Activated naive CD4-positive, alpha-beta T cell treated with anti-CD3 and anti-CD28 coated beads, Interleukin-2, amount 10 ng/mL, durations not matched to agents 7 days and 5 days (primary cell): Measurements from ENCODE around the gene CCDC85B.

Source experiments
- CTCF ChIA-PET: fragments of 350-600 bp; sonication (Branson Sonifier 250); formaldehyde crosslinking; loops from one replicate; lab custom pipeline; 2021; ENCODE audit warnings: antibody characterized with exemption; lab: Charles Lee
- DNase-seq: peaks from one replicate; pipeline ENCODE4 v3.0.0-alpha.2; 2020
- H3K27ac Mint-ChIP-seq: one replicate; pipeline ENCODE4 v1.8.0; 2021; ENCODE audit warnings: mild to moderate bottlenecking, moderate library complexity, mixed read lengths
- H3K27me3 Mint-ChIP-seq: one replicate; pipeline ENCODE4 v1.8.0; 2021; ENCODE audit warnings: mild to moderate bottlenecking, mixed read lengths
- H3K36me3 Mint-ChIP-seq: one replicate; pipeline ENCODE4 v1.8.0; 2021; ENCODE audit warnings: mixed read lengths
- H3K4me1 Mint-ChIP-seq: one replicate; pipeline ENCODE4 v1.8.0; 2021; ENCODE audit warnings: mixed read lengths
- H3K4me3 Mint-ChIP-seq: one replicate; pipeline ENCODE4 v1.8.0; 2021; ENCODE audit warnings: mild to moderate bottlenecking, moderate library complexity, mixed read lengths
- H3K9me3 Mint-ChIP-seq: one replicate; pipeline ENCODE4 v1.8.0; 2021; ENCODE audit warnings: mixed read lengths

CCDC85B gene

DNA sequence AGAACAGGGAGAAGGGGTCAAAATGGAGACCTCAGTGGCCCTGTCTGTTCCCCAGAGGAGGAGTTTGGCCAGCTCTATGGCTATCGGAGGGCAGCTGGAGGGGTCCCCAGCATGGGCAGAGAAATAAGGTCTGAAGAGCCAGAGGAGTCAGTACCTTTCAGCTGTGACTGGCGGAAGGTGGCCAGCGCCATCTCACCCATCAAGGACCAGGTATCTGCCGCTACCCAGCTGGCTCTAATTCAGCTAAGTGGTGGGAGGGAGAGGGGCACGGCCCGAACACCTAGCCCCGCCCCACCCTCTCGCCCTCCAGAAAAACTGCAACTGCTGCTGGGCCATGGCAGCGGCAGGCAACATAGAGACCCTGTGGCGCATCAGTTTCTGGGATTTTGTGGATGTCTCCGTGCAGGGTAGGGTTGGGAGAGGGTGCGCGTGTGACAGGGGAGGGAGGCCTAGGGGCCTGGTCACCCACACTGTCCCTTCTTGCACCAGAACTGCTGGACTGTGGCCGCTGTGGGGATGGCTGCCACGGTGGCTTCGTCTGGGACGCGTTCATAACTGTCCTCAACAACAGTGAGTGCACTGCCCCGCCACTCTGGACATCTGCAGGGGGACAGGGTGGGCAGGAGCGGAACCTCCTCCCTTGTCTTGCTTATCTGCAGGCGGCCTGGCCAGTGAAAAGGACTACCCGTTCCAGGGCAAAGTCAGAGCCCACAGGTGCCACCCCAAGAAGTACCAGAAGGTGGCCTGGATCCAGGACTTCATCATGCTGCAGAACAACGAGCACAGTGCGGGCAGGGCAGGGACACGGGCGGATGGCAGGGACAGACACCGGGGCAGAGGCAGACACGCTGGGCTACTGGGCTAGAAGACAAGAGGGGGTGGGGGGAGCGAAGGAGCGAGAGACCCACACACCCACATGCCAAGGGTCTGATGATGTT lies 8.1 kb upstream of the CCDC85B start:
- CTCF ChIA-PET: interaction anchor here (1.4 to 10.9 kb wide), 6 partner anchors 8 to 106 kb away, joined by 4 to 142 read pairs (median 57); partner anchors contain the start of genes CCDC85B, CFL1, FOSL1 and MUS81
- Mint-ChIP-seq H3K9me3 (no peaks in the 10 kb centered on the region), H3K4me3 (no peak overlapping the region), H3K27me3 (no peaks in the 10 kb centered on the region), H3K36me3 (peaks cover 31% of the 10 kb centered on the region), H3K27ac (peak overlapping the region; percentile 16), H3K4me1 (peaks cover 68% of the 10 kb centered on the region)
- no peak for DNase-seq

DNA sequence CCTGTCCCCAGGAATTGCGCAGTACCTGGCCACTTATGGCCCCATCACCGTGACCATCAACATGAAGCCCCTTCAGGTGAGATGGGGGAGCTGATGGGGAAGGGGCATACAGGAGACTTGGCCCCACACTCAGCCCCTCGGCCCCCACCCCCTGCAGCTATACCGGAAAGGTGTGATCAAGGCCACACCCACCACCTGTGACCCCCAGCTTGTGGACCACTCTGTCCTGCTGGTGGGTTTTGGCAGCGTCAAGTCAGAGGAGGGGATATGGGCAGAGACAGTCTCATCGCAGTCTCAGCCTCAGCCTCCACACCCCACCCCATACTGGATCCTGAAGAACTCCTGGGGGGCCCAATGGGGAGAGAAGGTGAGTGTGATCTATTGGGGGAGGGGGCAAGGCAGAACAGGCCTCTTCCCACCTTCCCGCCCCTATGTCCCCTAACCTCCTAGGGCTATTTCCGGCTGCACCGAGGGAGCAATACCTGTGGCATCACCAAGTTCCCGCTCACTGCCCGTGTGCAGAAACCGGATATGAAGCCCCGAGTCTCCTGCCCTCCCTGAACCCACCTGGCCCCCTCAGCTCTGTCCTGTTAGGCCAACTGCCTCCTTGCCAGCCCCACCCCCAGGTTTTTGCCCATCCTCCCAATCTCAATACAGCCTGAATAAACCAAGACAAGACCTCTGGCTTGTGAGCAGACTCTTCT lies 7.3 kb upstream of the CCDC85B start:
- no peak overlapping the region for H3K4me3 Mint-ChIP-seq
- CTCF ChIA-PET: interaction anchor here (0.7 to 10.9 kb wide), 13 partner anchors 9 to 171 kb away, joined by 3 to 142 read pairs (median 14); partner anchors contain the start of genes CFL1, FOSL1, KAT5 and MUS81

DNA sequence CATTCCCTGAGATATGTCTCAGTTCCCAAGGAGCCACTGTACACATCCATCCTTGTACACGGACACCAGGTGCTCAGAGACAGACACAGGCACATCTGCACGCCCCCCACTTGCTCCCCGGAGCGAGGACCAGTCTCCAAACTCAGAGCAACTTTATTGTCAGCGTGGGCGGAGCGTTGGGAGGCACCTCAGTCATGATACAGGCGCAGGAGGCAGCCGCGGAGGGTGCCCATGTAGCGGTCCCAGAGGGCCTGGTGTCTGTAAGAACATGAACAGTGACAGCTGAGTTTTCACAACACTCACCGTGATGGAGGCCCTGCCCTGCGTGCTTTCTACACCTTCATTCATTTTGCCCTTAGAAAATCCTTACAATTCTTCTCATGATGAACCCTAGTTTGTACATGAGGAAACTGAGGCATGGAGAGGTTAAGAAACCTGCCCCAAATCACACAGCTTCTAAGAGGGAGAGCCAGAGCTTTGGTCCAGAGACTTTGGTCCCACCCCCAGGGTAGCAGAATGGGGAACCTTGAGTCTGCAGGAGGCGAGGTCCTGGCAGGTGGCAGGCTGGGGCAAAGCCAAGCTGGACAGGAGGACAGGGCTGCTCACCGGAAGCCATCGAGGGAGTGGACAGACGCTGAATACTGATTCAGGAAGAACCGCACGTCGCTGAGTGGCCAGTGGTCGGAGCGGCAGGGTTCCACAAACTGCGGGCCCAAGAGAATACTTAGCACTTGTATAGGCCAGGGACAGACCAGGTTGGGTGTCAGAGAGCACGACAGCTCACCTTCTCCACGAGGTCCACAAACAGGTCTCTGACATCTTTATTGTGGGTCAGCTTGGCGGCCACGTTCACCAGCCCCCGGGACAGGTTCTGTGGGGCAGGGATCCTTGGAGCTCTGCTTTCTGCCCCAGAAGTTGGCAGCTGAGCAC lies 6.4 kb upstream of the CCDC85B start:
- no peaks in the 10 kb centered on the region for H3K9me3 Mint-ChIP-seq
- no peak for DNase-seq
- peaks cover 35% of the 10 kb centered on the region for H3K36me3 Mint-ChIP-seq
- CTCF ChIA-PET: interaction anchor here (0.6 to 10.9 kb wide), 34 partner anchors 10 to 172 kb away, joined by 3 to 142 read pairs (median 6); partner anchors contain the start of genes C11orf68, CATSPER1, CFL1 and FOSL1
- no peaks in the 10 kb centered on the region for H3K27me3 Mint-ChIP-seq
- peaks cover 71% of the 10 kb centered on the region for H3K4me1 Mint-ChIP-seq
- H3K4me3 Mint-ChIP-seq: no peak overlapping the region
- H3K27ac Mint-ChIP-seq: peak overlapping the region; percentile 58

More for the DNA sequence above, 7.3 kb upstream of the CCDC85B start:
- H3K4me1 Mint-ChIP-seq: peaks cover 70% of the 10 kb centered on the region
- H3K27me3 Mint-ChIP-seq: no peaks in the 10 kb centered on the region
- no peak overlapping the region for H3K27ac Mint-ChIP-seq
- H3K9me3 Mint-ChIP-seq: no peaks in the 10 kb centered on the region
- H3K36me3 Mint-ChIP-seq: peaks cover 34% of the 10 kb centered on the region
- DNase-seq: no peak

DNA sequence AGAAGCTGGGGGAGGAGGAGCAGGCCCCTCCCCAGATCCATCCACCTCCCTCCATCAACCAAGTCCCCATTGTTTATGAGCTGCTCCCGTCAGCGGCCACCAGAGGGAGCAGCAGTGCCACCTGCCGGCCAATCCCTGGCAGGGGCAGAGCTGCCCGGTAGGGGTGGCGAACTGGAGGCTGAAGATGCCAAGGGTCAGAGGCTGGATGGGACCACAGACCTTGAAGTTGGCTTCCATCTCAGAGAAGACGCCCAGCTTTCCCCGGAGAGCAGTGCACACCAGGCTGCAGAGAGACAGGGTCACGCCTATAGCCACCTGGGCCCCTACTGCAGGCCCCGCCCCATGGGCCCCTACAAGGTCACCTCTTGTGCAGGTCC lies 5.8 kb upstream of the CCDC85B start:
- peak; percentile 88 for DNase-seq
- peak overlapping the region; percentile 58 for H3K27ac Mint-ChIP-seq
- no peak overlapping the region for H3K4me3 Mint-ChIP-seq
- no peaks in the 10 kb centered on the region for H3K9me3 Mint-ChIP-seq
- H3K36me3 Mint-ChIP-seq: peaks cover 35% of the 10 kb centered on the region
- peaks cover 71% of the 10 kb centered on the region for H3K4me1 Mint-ChIP-seq
- no peaks in the 10 kb centered on the region for H3K27me3 Mint-ChIP-seq
- CTCF ChIA-PET: interaction anchor here (0.6 to 10.9 kb wide), 35 partner anchors 8 to 173 kb away, joined by 3 to 142 read pairs (median 7); partner anchors contain the start of genes C11orf68, CATSPER1, CFL1 and FOSL1

DNA sequence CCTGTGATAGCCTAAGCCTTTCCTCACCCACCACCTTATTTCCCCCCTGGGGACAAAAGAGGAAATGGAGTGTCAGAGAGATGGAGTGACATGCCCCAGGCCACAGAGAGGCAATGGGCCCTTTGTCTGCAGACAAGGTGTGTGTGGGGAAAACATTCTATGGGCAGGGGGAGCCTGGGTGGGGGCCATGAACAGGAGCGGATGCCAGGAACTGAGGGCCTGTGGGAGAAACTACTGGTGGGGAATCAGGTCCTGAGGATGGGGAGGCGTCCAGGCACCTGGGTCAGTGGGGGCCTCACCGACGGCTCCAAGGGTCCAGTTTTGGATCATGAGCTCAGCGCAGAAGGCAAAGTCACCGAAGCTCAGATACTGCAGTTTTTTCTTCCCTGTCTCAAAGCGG lies 5.2 kb upstream of the CCDC85B start:
- no peak for DNase-seq
- peaks cover 35% of the 10 kb centered on the region for H3K36me3 Mint-ChIP-seq
- H3K4me1 Mint-ChIP-seq: peaks cover 72% of the 10 kb centered on the region
- CTCF ChIA-PET: interaction anchor here (0.8 to 10.9 kb wide), 33 partner anchors 8 to 173 kb away, joined by 3 to 142 read pairs (median 7); partner anchors contain the start of genes BANF1, C11orf68, CATSPER1 and CFL1
- H3K27me3 Mint-ChIP-seq: no peaks in the 10 kb centered on the region
- H3K4me3 Mint-ChIP-seq: no peak overlapping the region
- no peaks in the 10 kb centered on the region for H3K9me3 Mint-ChIP-seq
- H3K27ac Mint-ChIP-seq: peak overlapping the region; percentile 58

DNA sequence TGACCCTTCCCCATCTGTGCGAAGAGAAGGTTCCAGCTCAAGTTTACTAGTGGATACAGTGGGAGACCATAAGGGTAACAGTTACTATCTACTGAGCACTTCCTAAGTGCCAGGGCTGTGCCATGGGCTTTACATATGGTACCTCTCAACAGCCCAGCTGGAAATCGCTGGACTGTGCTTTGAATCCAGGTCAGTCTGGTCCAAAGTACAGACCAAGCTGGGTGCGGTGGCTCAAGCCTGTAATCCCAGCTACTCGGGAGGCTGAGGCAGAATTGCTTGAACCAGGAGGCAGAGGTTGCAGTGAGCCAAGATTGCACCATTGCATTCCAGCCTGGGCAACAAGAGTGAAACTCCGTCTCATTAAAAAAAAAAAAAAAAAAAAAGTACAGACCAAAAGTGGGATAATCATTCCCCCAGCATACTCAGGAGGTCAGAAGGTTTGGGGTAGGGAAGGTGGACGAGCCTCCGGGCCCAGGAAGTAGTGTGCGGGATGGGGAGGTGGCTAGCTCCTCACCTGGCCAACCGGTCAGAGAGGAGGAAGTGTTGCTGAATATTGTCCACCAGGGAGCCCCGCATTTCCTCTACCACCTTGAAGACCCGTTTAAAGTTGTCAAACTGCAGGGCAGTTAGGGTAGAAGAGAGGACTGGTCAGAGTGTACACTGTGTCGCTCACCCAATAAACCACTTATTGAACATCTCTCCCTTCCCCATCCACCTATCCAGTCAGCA lies 4.5 kb upstream of the CCDC85B start:
- Mint-ChIP-seq H3K4me3 (peak overlapping the region; percentile 96), H3K36me3 (peaks cover 35% of the 10 kb centered on the region), H3K27me3 (no peaks in the 10 kb centered on the region), H3K9me3 (no peaks in the 10 kb centered on the region), H3K4me1 (peaks cover 66% of the 10 kb centered on the region), H3K27ac (no peak overlapping the region)
- DNase-seq: no peak
- CTCF ChIA-PET: interaction anchor here (0.8 to 10.9 kb wide), 22 partner anchors 8 to 174 kb away, joined by 3 to 142 read pairs (median 10); partner anchors contain the start of genes BANF1, CATSPER1, CFL1 and EIF1AD

DNA sequence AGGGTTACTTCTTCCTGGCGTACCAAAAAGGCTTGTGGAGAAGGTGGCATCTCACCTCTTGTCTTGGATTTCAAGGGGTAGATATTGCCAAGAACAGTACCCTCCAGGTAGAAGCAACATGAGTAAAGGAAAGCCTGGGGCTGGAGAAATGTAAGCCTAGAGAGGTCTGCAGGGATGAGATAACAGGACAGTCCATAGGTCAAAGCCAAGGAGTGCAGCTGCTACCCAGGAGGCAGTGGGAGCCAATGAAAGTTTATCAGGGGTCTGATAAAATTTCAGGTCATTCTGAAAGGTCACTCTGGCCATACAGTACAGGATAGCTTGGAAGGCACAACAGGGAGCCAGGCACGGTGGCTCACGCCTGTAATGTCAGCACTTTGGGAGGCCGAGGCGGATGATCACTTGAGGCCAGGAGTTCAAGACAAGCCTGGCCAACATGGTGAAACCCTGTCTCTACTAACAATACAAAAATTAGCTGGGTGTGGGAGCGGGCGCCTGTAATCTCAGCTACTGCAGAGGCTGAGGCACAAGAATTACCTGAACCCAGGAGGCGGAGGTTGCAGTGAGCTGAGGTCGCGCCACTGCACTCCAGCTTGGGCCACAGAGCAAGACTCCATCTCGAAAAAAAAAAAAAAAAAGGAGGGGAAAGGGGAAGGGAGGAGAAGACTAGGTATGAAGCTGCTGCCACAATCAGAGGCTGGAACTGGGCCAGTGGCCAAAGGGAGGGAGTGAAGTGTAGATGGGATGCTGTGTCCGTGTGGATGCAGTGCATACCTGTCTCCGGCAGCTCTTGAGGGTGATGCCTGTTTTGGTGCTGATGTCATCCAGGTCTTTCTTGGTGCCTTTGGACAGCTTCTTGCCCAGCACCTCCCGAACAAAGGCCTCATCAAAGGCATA lies 3.4 kb upstream of the CCDC85B start:
- H3K4me1 Mint-ChIP-seq: peaks cover 63% of the 10 kb centered on the region

DNA sequence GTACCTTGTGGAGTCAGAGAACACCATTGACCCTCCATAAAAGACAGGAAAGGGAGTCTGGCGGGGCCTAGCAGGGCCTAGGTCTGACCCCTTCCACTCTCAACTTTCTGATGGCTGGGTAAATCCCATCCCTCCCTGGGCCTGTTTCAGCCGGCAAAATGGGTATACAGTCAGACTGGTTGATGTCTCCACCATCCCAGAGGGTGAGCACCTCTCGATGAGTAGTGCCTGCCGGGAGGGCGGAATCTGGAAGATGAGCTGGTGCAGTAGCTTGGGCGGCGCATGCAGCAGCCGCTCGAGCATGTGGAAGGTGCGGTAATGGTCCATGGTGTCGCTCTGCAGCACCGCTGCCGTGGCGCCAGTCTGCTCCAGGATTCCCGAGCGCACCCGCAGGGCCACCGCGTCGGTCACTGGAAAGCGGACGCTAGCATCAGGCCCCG lies 2.7 kb upstream of the CCDC85B start:
- H3K27me3 Mint-ChIP-seq: no peaks in the 10 kb centered on the region
- CTCF ChIA-PET: interaction anchor here (0.7 to 10.9 kb wide), 21 partner anchors 10 to 176 kb away, joined by 3 to 142 read pairs (median 6); partner anchors contain the start of genes C11orf68, CFL1, FOSL1 and KAT5
- H3K36me3 Mint-ChIP-seq: peaks cover 41% of the 10 kb centered on the region
- H3K4me3 Mint-ChIP-seq: peak overlapping the region; percentile 96
- no peaks in the 10 kb centered on the region for H3K9me3 Mint-ChIP-seq
- H3K27ac Mint-ChIP-seq: peak overlapping the region; percentile 94
- no peak for DNase-seq
- H3K4me1 Mint-ChIP-seq: peaks cover 69% of the 10 kb centered on the region

More for the DNA sequence above, 3.4 kb upstream of the CCDC85B start:
- no peak for DNase-seq
- Mint-ChIP-seq H3K4me3 (peak overlapping the region; percentile 96), H3K9me3 (no peaks in the 10 kb centered on the region), H3K36me3 (peaks cover 35% of the 10 kb centered on the region), H3K27me3 (no peaks in the 10 kb centered on the region), H3K27ac (peak overlapping the region; percentile 76)
- CTCF ChIA-PET: interaction anchor here (0.7 to 10.9 kb wide), 13 partner anchors 9 to 176 kb away, joined by 3 to 142 read pairs (median 7); partner anchors contain the start of genes CFL1, FOSL1, KAT5 and MUS81

DNA sequence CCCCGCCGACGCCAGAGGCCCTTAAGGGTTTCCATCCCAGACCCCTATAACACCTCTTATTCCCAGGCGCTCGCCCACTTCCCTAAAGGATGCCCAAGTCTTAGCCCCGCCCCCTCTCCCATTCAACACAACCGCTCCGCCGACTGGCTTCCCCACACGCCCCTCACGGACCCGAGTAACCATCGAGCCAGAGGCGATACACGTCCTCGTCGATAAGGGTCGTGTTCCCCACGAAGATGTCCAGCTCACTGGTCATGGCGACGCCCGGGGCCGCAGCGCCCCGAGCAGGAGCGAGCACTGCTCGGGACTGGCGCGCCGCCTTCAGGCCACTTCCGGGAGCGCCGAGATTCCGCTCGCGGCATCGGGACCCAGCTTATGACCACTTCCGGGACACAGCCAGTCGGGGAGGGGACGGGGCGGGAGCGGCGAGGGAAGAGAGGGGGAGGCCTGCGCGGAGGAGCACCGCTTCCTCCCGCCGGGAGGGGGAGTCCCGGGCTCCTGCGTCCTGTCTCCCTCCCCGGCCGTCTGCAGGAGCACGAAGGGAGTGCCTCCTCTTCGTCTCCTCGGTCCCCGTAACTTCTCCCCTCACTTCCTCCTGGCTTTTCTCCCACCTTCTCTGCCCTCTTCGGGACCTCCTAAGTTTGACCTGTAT lies 2.2 kb upstream of the CCDC85B start, which contains the start of gene FIBP:
FIBP (minus strand) TSS at position 309 of the 652 bp plus-strand sequence; CDS start at position 256, 53 bp downstream.
- Mint-ChIP-seq H3K4me1 (peaks cover 74% of the 10 kb centered on the region), H3K27ac (peak within 1 kb of the TSS; percentile 94), H3K4me3 (peak within 1 kb of the TSS; percentile 96), H3K9me3 (no peaks in the 10 kb centered on the region), H3K27me3 (no peaks in the 10 kb centered on the region), H3K36me3 (peaks cover 41% of the 10 kb centered on the region)
- CTCF ChIA-PET: interaction anchor here (0.6 to 10.9 kb wide), 25 partner anchors 9 to 193 kb away, joined by 3 to 142 read pairs (median 5); partner anchors contain the start of genes C11orf68, CFL1, FOSL1 and KAT5
- DNase-seq: peak; percentile 98

DNA sequence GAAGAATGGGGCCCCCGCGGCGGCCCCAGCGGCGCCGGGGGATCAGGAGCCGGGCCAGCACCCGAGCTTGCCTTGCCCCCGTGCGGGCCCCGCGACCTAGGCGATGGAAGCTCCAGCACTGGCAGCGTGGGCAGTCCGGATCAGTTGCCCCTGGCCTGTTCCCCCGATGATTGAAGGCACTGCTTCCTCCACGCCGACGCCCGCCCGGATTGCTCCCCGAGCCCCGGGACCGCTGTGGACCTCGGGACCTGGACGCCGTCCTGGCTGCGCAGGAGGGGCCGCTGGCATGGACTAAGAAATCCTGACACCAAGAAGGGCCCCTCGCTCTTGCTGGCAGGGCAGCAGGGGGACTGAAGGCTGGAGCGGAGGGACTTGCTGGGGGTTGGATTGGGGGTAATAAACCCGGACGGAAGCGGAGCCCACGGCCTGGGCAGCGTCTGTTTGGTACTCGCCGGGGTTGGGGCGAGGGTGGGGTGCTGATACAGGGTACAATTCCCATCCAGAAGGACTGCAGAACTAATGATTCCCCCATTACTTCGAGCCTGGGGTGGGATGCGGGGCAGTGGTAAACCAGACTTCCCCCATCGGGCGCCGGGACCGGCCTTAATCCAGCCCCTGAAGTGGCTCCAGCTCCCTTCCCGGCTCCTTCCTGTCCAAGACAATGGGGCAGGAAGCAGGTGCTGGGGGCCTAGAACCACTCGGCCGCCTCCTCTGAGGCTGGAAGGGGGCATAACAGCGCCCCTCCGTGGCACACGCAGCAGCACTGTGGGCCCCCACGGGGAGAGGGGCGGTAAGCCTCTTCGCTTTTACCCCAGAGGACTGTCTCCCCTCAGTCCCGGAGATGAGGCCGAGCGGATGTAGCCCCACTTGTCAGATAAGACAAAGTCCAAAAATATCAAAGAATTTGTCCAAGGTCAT lies 1.0 kb downstream of the CCDC85B start:
- no peaks in the 10 kb centered on the region for H3K9me3 Mint-ChIP-seq
- DNase-seq: peak; percentile 55
- CTCF ChIA-PET: interaction anchor here (0.6 to 10.9 kb wide), 13 partner anchors 6 to 180 kb away, joined by 3 to 142 read pairs (median 3); partner anchors contain the start of genes CFL1, FOSL1, KAT5 and MUS81
- peak overlapping the region; percentile 87 for H3K27ac Mint-ChIP-seq
- H3K27me3 Mint-ChIP-seq: no peaks in the 10 kb centered on the region
- H3K4me1 Mint-ChIP-seq: peaks cover 74% of the 10 kb centered on the region
- H3K36me3 Mint-ChIP-seq: peaks cover 19% of the 10 kb centered on the region
- H3K4me3 Mint-ChIP-seq: peak overlapping the region; percentile 96
